Left colon (tissue), 2 donors: Measurements from ENCODE around the gene ATP11B. TPM values are rescaled to one million over a fixed set of nuclear protein-coding genes. Genes with fewer than 3 reads are reported as not detected.

Experiments
- ATAC-seq: fragments of 200-7000 bp; cut with Tn5 transposase; one replicate; pipeline ENCODE4 v1.9.1; 2020; ENCODE audit warnings: mild to moderate bottlenecking, moderate library complexity
- DNase-seq, 2 donors: peaks; one replicate each; pipeline ENCODE4 v3.0.0-alpha.2; 2020
- intact Hi-C, 2 donors: fragments of 100-400 bp; cut with DNase I in 1 of 2; cut with micrococcal nuclease in 1 of 2; formaldehyde crosslinking; loops; one replicate each; pipeline versions ENCODE4 v1.11.2 to v1.14.0; 2022; cut with DNase I, micrococcal nuclease
- total RNA-seq, 2 donors: library from RNA; stranded (reverse); fragmentation: NEBNext Ultra II Directional; extraction: Animal tissue kit (Norgen Biotek cat#: 25700); gene quantifications; one replicate each; pipeline ENCODE4 v1.2.1, GENCODE V29; 2021
- donor health status: DM: no; HTN: no; CAD: no.
- donor health status: DM: yes; HTN: yes; CAD: no.

Gene ATP11B
- total RNA-seq, 2 donors from 2014 or later: 114 to 121 TPM

DNA sequence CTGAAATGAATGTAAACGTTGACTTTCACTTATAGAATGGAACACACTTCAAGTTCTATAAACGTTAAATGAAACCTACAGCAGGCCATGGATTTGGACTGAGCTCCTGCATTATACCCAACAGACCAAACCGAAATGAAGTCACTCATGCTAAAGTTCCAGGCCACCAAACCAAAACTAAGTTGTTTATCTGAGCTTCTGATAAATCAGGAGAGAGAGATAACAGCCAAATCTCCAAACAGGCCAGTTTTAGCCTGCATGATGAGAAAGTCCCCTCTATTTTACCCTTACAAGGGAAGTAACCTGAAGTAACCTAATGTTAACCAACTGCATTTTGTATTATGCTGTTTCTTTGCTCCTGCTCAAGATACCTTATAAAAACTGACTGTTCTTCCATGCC is 142.5 kb downstream of the ATP11B start:
- ATAC-seq (no peak), DNase-seq (no peak)
- intact Hi-C loops: no loop called here

DNA sequence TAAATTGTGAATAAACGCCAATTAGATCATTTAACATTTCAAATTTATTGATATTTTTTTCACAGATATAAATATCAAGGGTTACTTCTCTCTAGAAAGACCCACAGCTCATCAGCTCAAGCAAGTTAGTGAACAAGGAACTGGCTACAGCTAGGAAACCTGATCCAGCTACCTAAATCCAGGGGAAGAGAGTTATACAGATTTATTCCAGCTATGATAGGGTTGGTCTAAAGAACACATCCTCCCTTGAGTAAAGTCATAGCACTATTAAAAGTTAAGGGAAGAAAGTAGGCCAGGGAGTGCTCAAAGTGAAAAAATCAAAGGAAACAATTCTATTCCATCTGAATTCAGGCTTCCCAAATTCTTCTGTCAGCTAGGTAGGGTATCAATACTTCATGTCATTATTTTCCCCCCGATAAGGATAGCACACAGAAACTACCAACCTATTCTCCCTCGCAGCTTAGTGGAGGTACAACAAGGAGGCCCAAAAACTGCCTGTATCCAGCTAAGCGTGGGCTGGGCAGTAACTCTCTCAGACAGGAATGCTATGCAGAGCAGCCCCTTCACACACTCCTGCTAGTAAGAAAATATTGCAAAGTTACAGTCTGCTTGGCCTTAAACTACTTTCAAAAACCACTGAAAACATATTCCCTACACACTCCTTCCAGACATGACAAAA is 143.1 kb downstream of the ATP11B start:
- intact Hi-C loops: no loop called here
- no peak for ATAC-seq
- no peak for DNase-seq

DNA sequence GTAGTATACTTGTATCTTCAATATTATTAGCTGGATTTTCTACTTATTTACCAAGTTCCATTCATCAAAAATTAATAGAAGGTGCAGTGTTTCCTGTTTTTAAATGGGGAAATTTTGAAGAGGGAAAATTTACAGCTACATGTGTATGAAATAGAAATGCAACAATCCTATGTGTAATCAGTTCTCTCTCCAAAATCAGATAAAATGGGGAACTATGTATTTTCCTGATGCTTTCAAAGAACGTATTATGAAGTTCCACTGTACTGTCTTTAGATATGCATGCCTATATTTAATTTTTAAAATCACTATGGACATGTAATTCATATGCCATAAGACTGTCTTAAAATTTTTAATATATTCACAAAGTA is 143.6 kb downstream of the ATP11B start:
- ATAC-seq: no peak
- intact Hi-C loops: no loop called here

DNA sequence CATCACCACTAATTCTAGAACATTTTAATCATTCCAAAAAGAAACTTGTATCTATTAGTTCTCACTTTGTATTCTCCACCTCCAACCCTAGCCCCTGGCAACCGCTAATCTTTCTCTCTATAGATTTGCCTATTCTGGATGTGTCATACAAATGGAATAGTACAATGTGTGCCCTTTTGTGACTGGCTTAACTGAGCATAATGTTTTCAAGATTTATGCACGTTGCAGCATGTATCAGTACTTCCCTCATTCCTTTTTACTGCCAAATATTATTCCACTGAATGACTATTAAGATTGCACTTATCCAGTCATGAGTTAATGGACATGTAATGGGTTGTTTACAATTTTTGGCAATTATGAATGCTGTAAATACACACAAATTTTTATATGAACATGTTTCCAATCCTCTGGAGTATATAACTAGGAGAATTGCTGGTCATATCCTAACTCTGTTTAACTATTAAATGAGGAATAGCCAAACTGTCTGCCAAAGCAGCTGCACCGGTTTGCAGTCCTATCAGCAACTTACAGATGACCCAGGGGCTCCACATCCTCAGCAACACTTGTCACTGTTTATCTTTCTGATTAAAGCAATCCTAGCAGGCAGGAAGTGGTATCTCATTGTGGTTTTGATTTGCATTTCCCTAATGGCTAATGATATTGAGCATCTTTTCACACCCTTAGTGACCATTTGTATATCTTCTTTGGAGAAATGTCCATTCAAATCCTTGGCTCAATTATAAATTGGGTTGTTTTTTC is 144.2 kb downstream of the ATP11B start:
- ATAC-seq (no peak), DNase-seq (no peak)
- intact Hi-C loops: no loop called here

More for the DNA sequence above, 143.6 kb downstream of the ATP11B start:
- DNase-seq: no peak

DNA sequence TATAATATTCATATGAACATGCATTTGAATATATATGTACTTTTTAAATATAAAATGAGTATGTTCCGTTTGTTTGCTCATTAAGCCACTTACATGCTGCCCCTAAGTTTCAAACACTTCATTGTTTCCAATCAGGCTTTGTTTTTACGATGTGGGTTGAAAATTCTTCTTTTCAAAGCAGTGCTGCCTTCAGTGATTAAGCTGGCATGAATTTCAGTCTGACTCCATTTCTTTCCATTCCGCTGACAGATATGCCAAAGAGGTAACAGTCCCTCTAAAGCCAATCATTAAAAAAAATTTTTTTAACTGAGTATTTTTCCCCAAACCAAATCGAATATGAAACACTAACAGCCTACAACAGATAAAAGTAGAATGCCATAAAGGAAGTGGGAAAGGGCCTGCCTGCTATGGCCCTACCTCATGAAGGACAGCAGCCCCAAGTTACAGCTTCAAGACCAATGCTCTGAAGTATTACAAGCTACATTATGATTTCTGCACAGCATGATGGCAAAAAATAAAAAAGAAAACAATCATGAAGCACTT is 147.0 kb downstream of the ATP11B start:
- DNase-seq (no peak), ATAC-seq (no peak)
- intact Hi-C loops: no loop called here

DNA sequence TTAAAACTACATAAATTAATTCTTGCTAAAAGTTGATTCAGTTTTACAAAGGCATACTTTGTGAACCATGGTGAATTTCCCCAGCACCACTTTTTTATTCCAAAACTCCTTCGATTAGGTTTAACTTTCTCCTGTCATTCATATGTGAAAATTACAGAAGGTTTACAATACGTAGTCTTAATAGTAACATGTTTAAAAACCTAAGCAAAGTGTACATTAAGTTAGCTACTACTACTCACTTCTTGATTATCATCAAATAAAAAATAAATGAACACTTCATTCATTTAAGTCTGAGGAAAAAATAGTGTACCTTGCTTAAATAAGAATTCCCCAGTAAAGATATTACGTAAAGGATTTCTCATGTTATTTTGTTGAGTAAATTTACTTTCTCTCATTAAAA is 148.4 kb downstream of the ATP11B start:
- ATAC-seq (no peak), DNase-seq (no peak)
- intact Hi-C loops: no loop called here

DNA sequence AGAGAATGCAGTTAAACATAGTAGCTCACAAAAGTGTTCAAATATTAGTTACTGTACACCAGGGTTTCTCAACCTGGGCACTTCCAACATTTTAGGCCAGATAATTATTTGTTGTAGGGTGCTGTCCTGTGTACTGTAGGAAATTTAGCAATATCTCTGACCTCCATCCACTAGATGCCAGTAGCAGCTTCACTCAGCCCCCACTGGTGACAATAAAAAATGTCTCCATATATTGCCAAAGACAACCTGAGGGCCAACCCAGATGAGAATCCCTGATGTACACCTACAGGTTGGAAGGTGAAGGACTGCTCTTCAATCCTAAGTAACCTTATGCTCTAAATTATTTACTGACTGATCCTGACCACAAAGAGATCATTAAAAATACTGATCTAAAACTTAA is 154.6 kb downstream of the ATP11B start:
- ATAC-seq (peak; percentile 33), DNase-seq (no peak)
- intact Hi-C loops: no loop called here

DNA sequence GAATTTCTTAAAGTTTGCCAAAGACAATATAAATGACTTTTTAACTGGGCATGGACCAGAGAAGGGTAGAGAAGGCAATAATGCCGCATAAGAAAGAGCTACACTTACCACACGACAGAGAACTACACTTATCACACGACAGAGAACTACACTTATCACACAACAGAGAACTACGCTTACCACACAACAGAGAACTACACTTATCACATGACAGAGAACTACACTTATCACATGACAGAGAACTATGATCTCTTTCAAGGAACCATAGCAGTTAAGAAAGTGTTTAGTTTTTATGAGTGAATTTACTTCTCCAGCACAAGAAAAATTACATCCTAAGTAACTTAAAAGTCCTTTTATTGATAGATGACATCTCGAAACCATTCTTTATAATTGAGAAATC is 155.0 kb downstream of the ATP11B start:
- DNase-seq: no peak
- intact Hi-C loops: no loop called here
- ATAC-seq: no peak

DNA sequence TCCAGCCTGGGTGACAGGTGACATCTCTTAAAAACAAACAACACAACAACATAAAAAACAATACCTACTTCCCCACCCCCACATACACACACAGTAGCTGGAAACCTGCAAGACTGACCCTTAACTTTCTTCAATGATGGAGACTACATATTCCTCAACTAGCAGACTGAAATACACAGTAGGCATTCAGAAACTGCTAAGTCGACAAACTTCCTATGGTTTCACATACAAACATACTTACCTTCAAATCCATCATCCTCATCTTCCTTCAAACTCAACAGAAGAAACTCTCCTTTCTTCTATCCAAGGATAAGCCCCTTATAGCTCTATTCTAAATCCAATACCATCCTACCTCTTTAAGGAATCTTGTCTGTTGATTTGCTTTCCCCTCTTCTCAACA is 156.4 kb downstream of the ATP11B start:
- intact Hi-C loops: no loop called here
- ATAC-seq (no peak), DNase-seq (no peak)

DNA sequence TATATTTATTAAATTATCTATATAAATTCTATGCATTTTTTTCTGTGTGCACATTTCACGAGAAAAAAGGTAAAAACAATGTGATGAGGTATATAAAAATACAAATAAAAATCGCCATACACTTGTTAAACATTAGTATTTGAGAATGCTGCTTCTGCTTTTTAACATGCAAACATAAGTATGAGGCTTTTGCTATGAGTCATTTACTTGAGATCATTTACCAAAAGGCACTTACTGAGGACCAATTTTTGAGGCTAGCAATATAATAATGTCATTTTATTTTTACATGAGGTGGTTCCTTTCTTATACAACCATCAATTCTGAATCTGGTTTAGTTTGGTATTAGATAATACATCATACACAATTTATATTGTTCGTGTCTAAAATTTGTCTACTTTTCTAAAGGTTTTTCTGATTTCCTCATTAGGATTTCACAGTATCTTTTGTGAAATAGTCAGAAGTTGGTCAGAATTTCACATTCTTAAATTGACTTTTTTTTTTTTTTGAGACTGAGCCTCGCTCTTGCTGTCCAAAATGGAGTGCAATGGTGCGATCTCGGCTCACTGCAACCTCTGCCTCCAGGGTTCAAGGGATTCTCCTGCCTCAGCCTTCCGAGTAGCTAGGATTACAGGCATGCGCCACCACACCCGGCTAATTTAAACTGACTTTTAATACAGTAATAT is 161.4 kb downstream of the ATP11B start:
- ATAC-seq (no peak), DNase-seq (no peak)
- intact Hi-C loops: no loop called here

DNA sequence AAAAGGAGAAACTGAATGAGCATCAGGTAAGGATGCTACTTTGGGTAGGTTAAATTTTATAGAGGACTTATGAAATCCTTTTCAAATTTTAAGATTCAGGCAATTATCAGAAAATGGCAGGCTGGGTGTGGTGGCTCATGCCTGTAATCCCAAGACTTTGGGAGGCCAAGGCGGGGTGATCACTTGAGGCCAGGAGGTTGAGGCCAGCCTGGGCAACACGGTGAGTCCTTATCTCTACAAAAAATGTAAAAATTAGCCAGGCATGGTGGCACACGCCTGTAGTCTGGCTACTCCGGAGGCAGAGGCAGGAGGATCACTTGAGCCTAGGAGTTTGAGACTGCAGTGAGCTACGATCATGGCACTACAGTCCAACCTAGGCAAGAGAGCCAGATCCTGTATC is 163.9 kb downstream of the ATP11B start:
- ATAC-seq (no peak), DNase-seq (no peak)
- intact Hi-C loops: no loop called here

DNA sequence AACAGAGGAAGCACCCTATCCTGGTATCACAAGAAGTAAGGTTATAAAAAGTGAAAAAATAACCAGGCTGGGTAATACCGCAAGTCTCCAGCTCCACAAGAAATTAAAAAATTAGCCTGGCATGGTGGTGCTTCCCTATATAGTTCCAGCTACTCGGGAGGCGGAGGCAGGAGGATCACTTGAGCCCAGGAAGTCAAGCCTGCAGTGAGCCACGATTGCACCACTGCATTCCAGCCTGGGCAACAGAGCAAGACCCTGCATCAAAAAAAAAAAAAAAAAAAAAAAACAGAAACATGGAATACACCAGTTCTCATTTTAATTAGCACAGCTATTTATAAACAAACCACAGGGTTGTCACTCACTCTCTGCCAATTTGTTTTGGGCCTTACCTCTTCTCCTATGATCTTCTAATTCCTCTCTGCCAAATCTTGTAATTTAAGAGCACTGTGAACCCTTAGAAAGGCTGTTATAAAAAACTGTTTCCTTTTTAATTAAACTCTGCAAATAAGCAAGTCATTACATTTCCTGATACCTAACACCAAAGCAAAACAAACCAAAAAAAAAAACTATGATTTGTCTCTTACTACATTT is 164.5 kb downstream of the ATP11B start:
- DNase-seq: no peak
- no peak for ATAC-seq
- intact Hi-C loops: no loop called here

DNA sequence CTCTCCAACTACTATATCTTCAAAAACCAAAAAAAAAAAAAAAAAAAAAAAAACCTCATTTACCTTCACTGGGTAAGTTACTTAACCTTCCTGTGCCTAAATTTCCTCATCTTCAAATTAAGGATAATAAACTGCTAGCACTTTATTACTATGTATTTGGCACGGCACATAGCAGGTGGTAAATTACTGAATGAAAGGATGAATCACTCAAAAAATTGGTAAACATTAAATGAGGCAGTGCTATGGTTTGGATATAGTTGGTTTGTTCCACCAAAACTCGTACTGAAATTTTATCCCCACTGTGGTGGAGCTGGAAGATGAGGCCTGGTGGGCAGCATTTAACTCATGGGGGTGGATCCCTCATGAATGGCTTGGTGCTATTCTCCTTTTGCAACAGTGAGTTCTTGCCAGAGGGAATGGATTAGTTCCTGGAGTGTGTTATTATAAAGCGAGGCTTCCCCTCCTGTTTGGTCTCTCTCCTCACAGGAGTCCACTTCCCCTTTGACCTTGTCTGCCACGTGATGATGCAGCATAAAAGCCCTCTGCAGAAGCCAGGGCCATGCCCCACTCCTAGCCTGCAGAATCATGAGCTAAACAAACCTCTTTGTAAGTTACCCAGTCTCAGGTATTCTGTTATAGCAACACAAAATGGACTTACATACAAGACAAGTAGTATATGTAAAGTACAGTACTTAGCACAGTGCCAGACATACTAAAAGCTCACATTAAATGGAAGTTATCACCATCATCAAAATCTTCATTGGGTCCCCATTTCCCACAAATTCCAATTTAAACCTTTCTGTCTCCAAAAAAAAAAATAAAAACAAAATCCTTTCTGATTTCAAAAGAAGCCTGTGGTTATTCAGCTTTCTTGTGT is 166.4 kb downstream of the ATP11B start:
- intact Hi-C loops: no loop called here
- no peak for DNase-seq
- peak; percentile 73 for ATAC-seq

DNA sequence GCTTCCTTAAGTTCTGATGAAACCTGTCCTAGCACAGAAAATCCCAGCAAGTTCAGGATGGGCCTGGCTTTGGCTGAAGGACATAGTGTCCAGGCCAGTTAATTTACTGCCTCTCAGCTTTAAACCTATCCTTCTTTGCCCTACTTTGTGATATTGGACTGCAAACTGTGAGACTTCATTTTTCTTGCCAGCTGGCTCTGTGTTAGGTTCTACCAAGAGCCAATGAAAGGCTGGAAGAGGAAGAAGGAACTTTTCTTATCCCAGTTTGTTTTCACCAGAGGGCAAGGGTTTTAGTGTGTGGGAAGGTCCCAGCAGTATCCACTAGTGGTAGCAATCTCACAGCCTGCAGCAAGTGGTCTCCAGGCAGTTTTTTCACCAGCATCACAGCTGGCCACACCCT is 168.9 kb downstream of the ATP11B start:
- no peak for DNase-seq
- intact Hi-C loops: no loop called here
- ATAC-seq: peak; percentile 67

DNA sequence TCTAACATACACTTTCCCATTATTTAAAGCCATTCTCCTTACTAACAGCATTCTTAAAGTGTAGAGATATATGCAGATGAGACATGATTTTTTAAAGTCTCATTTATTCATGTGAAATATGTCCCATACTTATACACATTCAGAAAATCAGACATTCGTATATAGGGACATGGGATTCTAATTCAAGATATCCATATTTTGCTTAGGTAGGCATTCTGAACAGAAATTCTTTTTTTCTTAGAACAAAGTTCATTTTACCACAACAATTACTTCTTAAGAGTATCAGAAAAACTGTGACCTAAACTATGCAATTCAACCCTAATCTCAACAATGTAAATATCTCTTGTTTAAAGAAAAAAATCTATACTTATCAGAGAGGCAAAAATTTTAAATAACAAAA is 170.9 kb downstream of the ATP11B start:
- intact Hi-C loops: no loop called here
- DNase-seq (no peak), ATAC-seq (no peak)

DNA sequence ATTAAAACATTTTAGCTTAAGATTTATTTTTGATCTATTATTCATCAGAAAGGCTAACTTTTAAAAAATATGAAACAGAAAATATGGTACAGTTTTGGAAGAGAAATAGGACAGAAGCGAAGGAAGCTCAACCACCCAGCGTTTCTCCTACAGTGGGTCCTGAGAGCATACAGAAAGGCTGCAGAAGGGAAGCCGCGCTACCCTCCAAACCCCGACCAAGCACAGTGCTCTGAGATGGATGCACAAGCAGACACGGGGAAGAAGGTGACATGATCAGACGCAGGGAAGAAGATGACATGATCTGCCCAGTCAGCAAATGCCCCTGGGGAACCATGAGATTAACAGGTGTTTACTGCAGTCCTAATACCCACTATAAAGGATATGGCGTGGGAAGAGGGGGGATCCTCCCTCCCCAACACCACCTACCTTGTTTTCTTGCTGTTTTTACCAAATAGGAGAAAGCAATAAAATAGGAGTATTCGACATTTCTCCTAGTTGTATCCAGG is 172.6 kb downstream of the ATP11B start:
- ATAC-seq (no peak), DNase-seq (no peak)
- intact Hi-C loops: no loop called here

DNA sequence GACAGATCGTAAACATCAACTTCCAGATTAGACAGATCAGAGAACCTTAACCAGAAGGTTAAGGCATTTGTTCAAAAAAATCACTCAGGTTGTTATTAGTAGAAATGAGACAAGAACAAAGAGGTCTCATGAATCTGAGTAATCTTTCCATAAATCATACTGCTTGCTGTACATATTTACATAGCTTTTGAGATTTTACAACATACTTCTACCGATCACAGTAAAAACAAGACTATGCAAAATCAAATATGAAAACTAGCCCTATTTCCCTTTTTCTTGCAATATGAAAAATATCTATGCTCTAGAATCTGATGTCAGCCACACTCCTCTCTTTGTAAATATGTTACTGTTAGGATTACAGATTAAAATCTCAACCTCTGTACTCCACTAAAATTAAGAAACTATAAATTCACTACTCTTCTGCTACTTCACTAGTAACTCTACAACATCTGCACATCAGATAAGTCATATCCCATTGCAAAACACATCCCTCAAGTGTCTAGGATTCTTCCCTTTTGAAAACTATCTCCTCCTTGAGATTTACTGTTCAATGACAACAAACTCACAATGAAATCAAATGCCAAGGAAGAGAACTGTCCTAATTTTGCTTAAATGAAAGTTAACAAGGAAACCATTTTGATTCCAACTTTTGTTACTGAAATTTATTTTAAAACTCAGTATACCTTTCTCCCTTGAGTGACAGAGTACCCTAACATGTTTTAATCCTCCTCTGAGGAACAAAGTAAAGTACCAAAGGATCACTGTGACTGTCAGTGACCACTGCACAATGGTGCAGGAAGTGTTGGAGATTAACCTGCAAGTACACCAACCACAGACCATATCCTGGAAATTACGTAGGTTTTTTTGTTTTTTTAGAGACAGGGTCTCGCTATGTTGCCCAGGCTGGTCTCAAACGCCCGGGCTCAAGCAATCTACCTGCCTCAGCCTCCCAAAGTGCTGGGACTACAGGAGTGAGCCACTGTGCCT is 174.2 kb downstream of the ATP11B start:
- intact Hi-C loops: no loop called here
- peak; percentile 23 for ATAC-seq
- DNase-seq: no peak
